NOMO-1 treated with DMSO at 0.1 percent for 48 hours (cell line): ENCODE data around the gene GRIA3.
"Not testable (repeated sequence)": the region's sequence is repeated elsewhere in the genome, so short reads cannot be mapped to it uniquely, and the experiment has no call there.

Experiments
- DNase-seq: peaks from one replicate; lab custom pipeline; 2025; ENCODE audit not compliant: unreplicated experiment; lab: John Stamatoyannopoulos, UW

GRIA3 gene

DNA sequence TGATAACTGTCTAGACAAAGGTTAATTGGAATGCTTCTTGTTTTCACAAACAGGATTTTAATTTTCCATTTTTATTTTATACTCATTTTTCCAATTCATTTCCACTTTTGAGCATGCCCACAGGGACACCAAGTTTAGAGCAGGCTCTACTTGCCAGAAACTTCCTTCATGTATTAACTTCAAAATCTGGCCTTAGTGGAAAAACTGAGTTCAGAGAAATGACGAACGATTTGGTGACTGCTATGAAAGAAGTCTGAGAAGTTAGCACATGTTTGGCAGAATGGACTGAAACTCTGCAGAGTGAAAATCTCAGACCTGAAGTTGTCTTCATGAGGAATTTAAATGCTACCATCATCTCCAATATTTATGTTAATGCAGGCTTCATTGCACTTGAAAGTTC lies 334.7 kb downstream of the GRIA3 start:
- no peak for DNase-seq

GRCh38 chrX:123525123-123525725 lies 341.1 kb downstream of the GRIA3 start:
- peak; percentile 25 for DNase-seq

DNA sequence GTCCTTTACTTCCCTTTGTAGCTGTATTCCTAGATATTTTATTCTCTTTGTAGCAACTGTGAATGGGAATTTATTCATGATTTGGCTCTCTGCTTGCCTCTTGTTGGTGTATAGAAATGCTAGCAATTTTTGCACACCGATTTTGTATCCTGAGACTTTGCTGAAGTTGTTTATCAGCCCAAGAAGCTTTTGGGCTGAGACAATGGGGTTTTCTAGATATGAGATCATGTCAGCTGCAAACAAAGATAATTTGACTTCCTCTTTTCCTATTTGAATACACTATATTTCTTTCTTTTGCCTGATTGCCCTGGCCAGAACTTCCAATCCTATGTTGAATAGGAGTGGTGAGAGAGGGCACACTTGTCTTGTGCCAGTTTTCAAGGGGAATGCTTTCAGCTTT lies 346.6 kb downstream of the GRIA3 start:
- not testable (repeated sequence) for DNase-seq
